Activated naive CD4-positive, alpha-beta T cell treated with anti-CD3 and anti-CD28 coated beads, Interleukin-2, amount 50 U/mL, for 24 hours (primary cell): ENCODE measurements around the gene PHLDB1.

Source experiments
- H3K27ac Mint-ChIP-seq: one replicate; pipeline ENCODE4 v1.8.0; 2021; ENCODE audit warnings: mild to moderate bottlenecking, mixed read lengths
- H3K27me3 Mint-ChIP-seq: one replicate; pipeline ENCODE4 v1.8.0; 2021; ENCODE audit warnings: mixed read lengths
- H3K36me3 Mint-ChIP-seq: one replicate; pipeline ENCODE4 v1.8.0; 2021; ENCODE audit warnings: mixed read lengths
- H3K4me1 Mint-ChIP-seq: one replicate; pipeline ENCODE4 v1.8.0; 2021; ENCODE audit warnings: mixed read lengths
- H3K4me3 Mint-ChIP-seq: one replicate; pipeline ENCODE4 v1.8.0; 2021; ENCODE audit warnings: mild to moderate bottlenecking, mixed read lengths
- H3K9me3 Mint-ChIP-seq: one replicate; pipeline ENCODE4 v1.8.0; 2021; ENCODE audit warnings: mixed read lengths

Gene PHLDB1

DNA sequence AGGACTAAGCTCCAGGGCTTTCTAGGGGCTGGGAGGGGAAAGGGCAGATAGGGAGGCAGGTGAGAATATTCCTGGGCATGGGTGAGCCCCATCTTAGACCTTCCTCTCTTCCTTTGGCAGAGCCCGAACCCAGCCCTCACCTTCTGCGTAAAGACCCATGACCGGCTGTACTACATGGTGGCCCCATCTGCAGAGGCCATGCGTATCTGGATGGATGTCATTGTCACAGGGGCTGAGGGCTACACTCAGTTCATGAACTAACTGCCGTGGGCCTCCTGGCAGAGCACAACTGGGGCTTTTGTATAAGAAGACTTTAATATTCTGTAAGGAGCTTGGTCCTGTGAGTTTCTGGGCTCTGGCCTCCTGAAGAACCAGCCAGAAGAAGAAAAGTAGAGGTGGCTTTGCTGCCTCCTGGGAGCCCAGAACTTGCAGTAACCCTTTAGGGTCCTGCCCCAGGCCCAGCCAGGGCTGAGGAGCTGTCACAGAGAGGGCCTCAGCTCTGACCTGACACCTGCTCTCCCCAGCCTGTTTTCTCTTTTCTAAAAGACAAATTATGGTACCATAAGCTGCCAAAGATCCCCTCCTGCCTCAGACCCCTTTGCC is 49.2 kb downstream of the PHLDB1 start:
- H3K9me3 Mint-ChIP-seq = no peaks in the 10 kb centered on the region
- H3K27me3 Mint-ChIP-seq = no peaks in the 10 kb centered on the region
- no peaks in the 10 kb centered on the region for H3K36me3 Mint-ChIP-seq
- peaks cover 13% of the 10 kb centered on the region for H3K4me1 Mint-ChIP-seq
- H3K4me3 Mint-ChIP-seq = no peak overlapping the region
- H3K27ac Mint-ChIP-seq = no peak overlapping the region

DNA sequence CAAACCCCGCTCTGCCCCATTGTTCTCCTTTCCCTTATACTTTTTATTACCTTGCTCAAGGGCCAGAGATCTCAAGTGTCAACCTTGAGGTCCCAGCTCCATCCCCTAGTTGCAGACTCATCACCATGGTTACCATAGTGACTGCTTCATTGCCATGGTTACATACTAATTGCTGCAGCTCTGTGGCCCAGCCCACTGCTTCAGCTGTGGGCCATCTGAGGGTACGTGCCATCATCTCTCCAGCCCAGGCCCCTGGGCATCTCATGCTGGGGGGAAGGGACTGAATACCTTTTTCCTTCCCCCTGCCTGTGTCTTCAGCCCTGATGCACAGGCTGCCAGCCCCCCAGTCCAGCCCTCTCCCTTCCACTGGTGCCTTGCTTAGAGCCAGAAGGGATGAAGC is 49.8 kb downstream of the PHLDB1 start:
- Mint-ChIP-seq H3K9me3 (no peaks in the 10 kb centered on the region), H3K27me3 (no peaks in the 10 kb centered on the region), H3K4me1 (peaks cover 8% of the 10 kb centered on the region), H3K27ac (no peak overlapping the region), H3K4me3 (no peak overlapping the region), H3K36me3 (no peaks in the 10 kb centered on the region)

DNA sequence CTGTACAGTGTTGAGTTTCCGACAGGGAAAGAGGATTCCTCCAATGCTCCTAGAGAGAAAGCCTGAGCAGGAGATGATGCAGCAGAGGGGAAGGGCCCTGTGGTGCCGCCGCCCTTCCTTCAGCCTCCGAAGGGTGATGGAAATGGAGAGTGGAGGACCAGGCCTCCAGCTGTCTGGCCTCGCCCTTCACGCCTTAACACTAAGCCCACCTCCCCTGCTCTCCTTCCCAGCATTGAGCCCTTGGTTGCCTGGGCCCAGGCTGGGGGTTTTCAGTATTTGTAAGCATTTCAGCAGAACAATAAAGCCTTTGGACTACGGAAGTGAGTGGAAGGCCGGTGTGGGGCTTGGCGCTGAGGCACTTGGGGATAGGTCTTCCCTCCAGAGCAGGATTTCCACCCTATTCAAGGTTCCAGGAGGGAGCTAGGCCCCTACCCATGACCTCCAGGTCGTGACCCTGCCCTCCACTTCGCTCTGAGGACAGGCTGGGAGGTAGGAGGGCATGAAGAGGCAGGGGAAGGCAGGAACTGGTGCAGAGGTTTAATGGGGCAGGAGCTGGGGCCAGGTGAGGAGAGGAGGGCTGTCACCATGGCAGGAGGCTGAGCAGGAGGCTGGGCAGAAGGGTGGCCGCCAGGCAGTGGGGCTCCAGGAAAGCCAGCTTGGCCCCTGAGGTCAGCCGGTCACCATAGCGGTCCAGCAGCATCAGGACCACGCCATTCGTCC is 50.5 kb downstream of the PHLDB1 start:
- Mint-ChIP-seq H3K27me3 (no peaks in the 10 kb centered on the region), H3K27ac (no peak overlapping the region), H3K4me3 (no peak overlapping the region), H3K36me3 (no peaks in the 10 kb centered on the region), H3K4me1 (peaks cover 1% of the 10 kb centered on the region), H3K9me3 (no peaks in the 10 kb centered on the region)

DNA sequence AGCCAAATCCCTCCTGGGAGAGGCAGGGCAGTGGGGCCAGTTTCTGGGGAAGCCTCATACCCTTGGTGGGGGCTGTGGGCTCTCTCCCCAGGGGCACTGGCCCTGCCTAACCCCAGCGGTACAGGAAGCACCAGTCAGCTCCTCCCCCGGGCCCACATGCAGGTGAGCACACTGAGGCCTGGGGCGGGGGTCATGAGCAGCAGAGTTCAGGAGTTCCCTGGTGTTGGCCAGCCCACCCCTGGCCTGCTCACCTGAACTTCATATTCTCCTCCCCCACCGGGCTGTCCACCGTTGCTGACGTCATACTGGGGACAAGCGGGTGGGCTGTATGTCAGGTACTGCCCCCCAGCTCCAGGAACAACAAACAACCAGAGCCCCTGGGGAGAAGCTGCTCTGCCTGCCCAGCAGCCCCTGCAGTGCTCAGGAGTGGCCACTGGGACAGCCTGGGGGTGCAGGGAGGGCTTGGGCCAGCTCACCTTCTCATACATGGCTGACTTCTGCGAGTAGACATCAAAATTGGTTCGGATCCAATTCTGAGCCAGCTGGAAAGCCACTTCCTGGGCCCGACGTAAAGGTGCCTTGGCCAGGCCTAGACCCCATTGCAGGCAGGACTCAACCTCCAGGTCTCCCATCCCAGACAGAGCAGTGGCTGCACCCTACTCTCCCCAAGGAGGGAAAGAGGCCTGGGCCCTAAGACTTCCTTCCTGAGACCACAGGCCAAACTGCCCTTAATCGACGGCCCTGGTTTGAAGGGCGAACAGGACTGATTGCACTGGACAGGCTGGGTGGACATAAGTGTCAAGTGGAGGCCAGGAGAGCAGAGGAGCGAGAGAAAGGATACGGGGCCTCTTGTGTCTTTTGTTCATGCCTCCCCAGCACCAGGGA is 51.3 kb downstream of the PHLDB1 start:
- Mint-ChIP-seq H3K27me3 (no peaks in the 10 kb centered on the region), H3K4me3 (no peak overlapping the region), H3K36me3 (no peaks in the 10 kb centered on the region), H3K4me1 (no peaks in the 10 kb centered on the region), H3K27ac (no peak overlapping the region), H3K9me3 (no peaks in the 10 kb centered on the region)

DNA sequence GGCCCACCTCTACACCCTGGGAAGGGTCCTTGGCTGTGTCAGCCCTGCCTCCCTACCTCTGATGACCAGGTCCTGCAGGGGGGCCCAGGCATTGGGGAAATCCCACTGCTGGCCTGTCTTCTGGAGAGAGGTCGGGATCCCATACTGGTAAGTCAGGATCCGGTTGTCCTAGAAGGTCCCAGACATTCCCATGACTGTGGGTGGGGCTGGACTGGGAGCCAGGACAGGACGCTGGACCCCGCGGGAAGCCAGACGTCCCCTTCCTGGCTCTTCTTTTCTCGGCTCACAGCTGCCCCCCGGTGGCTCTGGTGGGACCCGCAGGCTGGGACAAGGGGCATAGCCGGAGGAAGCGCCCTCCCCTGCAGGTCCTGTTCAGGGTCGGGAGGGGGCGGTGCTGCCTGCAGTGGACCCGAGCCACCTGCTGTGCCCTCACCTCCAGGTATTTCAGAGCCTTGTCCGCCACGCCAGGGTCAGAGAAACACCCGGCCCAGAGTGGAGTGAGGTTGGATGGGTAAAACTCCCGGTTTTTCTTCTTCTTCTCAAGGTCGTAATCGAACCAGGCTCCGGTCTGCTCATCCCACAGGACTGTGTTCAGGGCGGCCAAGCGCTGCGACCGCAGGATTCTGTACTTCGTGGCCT is 52.0 kb downstream of the PHLDB1 start:
- Mint-ChIP-seq H3K9me3 (no peaks in the 10 kb centered on the region), H3K27ac (no peak overlapping the region), H3K4me3 (no peak overlapping the region), H3K27me3 (no peaks in the 10 kb centered on the region), H3K4me1 (no peaks in the 10 kb centered on the region), H3K36me3 (no peaks in the 10 kb centered on the region)

DNA sequence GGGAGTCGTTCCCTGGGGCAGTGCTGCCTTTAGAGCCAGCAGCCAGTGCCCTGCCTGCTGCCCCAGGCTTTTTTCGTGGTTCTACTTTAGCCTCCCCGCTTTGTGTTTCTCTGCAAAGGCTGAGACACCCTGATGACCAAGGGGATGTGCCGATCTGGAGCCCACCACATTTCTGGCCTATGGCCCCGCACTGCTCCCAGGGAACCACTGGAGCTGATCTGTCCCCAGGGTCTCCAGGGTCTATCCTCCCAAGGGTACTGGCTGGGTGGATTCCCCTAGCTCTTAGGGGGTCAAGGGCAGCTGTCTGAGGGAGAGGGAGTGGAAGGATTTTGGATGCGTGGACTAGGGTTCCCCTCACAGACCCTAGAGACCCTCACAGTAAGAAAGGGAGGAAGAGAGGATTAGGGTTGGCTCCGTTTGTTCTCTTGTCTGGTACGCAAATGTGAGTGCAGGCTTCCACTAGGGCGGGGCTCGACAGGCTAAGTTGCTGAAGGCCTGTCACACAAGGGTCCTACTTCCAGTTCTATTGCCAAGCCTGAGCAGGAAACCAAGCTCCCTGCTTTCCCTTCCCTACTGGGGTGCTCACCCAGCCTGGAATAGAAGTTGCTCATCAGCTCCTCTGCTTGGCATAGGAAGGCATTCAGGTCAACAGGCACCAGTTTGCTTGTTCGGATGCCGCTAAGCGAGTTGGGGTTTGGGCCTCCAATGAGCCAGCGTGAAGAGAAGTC is 52.7 kb downstream of the PHLDB1 start:
- no peak overlapping the region for H3K4me3 Mint-ChIP-seq
- H3K36me3 Mint-ChIP-seq = no peaks in the 10 kb centered on the region
- H3K27ac Mint-ChIP-seq = no peak overlapping the region
- H3K9me3 Mint-ChIP-seq = no peaks in the 10 kb centered on the region
- no peaks in the 10 kb centered on the region for H3K4me1 Mint-ChIP-seq
- no peaks in the 10 kb centered on the region for H3K27me3 Mint-ChIP-seq

DNA sequence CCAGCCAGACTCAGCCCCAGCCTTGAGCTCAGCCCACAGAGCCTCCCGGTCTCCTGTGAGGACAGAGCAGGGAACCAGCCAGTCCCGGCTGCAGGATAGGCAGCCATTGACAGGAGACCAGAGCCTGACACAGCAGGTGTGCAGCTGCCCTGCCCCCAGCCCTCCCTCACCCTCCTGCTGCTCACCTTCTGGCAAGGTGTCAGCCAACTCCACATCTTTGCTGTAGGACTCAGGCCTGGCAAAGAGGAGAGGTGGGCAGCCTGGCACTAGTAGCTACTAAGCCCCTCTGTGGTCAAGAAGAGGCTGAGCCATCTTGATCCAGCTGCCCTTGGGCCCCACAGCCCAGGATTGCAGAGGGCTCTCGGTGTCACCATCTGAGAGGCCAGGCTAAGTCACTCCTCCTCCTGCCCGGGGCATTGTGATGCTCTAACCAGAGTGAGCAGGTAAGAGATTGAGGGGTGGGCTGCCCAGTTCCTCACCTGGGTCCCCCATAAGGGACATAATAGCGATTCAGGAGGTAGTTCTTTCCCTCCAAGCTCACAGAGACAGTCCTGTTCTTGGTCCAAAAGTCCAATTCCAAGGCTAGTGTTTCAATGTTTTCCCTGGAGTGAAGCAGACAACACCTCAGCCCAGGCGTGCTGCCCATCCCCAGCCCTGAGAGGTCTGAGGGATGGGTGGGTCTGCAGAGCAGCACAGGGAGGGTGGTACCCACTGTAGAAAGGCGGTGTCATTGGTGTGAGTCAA is 53.4 kb downstream of the PHLDB1 start:
- no peak overlapping the region for H3K27ac Mint-ChIP-seq
- no peaks in the 10 kb centered on the region for H3K27me3 Mint-ChIP-seq
- H3K36me3 Mint-ChIP-seq = no peaks in the 10 kb centered on the region
- no peak overlapping the region for H3K4me3 Mint-ChIP-seq
- no peaks in the 10 kb centered on the region for H3K9me3 Mint-ChIP-seq
- H3K4me1 Mint-ChIP-seq = no peaks in the 10 kb centered on the region

DNA sequence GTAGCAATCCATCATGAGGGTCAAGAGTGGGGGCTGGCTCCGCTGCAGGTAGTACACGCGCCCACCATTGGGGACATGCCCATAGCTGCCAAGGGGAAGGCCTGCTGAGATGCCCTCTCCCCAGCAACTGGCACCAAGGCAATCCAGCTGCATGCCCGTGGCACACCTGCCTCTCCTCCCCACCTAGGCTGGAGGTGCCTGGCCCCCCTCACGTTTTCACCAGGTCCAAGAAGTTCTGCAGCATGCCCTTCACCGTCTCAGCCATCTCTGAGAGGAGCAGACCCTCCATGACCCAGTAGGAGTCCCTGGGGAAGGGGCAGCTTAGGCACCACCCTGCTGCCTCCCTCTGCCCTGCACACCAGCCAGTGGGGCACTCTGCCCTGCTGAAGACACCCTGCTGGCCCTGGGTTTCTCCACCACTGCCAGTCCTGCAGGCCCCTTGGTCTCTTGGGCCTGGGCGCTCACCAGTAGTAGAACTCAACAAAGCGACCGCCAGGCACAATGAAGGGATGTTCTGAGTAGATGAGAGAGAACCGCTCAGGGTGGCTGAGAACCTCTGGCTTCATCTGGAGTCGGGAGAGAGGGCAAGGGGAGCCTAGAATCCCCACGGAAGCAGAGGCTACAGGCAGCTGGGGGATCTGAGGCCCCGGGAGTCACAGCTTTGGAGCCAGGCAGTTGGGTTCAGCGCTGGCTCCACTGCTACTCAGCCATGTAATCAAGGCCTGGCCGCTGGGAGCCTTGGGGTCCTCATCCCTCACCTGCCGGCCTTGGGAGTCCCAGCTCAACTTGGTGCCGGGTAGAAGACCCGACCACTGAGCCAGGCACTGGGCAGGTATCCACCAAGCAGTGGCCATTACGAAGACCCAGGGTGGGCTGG is 54.2 kb downstream of the PHLDB1 start:
- H3K4me1 Mint-ChIP-seq = peaks cover 8% of the 10 kb centered on the region
- H3K9me3 Mint-ChIP-seq = no peaks in the 10 kb centered on the region
- no peak overlapping the region for H3K27ac Mint-ChIP-seq
- H3K27me3 Mint-ChIP-seq = no peaks in the 10 kb centered on the region
- no peaks in the 10 kb centered on the region for H3K36me3 Mint-ChIP-seq
- H3K4me3 Mint-ChIP-seq = no peak overlapping the region

DNA sequence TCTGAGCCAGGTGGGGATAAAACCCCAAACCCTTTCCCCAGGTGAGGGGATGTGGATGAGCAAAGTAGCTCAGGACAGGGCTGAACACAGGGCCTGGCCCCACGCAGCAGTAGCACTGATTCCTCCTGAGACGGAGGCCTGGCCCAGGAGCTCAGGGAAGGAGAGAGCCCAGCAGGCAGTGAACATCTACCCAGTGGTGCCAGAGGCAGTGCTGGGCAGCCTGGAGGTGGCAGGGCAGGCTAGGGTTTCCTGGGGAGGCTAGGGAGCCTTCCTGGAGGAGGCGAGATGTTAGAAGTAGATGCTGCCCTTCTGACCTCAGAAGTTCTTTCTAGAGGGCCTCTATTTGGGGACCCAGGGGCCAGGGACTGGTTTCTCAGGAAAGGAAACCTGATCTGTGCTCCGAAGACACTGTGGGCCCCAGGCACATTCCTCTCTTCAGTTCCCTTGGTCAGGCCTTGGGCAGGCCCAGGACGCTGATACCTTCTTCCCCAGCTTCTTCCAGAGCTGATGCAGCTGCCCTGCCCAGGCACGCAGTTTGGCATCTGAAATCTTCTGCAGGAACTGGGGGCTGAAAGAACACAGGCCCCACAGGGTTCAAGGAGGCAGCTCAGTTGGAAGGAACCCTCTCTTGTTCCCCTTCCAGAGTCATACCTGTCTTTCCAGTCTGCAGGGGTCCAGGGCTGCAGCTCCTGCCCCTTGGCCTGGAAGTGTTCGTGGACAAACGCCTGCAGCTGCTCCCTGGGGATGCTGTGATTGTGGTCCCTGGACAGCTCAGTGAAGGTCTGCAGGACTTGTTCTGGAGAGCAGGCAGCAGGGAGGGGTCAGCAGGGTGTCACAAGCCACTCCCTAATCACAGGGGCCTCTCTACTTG is 55.2 kb downstream of the PHLDB1 start:
- no peaks in the 10 kb centered on the region for H3K36me3 Mint-ChIP-seq
- no peak overlapping the region for H3K27ac Mint-ChIP-seq
- H3K27me3 Mint-ChIP-seq = no peaks in the 10 kb centered on the region
- peaks cover 8% of the 10 kb centered on the region for H3K4me1 Mint-ChIP-seq
- no peak overlapping the region for H3K4me3 Mint-ChIP-seq
- H3K9me3 Mint-ChIP-seq = no peaks in the 10 kb centered on the region

DNA sequence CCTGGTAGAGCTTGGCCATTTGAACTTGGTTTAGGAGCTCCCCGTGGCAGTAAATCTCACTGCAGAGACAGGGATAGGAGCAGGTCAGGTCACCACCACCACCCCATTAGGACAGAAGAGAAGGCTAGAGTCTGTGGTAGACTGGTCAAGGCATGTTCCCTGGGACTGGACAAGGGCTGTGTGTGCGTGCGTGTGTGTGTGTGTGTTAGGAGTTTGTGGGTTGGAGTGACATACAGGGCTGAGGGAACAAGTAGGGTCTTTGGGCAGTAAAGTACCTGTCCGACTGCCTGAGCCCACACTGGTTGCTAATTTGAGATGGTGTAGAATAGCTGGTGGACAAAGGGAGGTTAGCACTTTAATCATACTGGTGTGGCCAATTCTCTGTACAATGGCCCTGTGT is 56.0 kb downstream of the PHLDB1 start:
- Mint-ChIP-seq H3K36me3 (no peaks in the 10 kb centered on the region), H3K9me3 (no peaks in the 10 kb centered on the region), H3K27ac (no peak overlapping the region), H3K4me1 (peaks cover 8% of the 10 kb centered on the region), H3K27me3 (no peaks in the 10 kb centered on the region), H3K4me3 (no peak overlapping the region)

DNA sequence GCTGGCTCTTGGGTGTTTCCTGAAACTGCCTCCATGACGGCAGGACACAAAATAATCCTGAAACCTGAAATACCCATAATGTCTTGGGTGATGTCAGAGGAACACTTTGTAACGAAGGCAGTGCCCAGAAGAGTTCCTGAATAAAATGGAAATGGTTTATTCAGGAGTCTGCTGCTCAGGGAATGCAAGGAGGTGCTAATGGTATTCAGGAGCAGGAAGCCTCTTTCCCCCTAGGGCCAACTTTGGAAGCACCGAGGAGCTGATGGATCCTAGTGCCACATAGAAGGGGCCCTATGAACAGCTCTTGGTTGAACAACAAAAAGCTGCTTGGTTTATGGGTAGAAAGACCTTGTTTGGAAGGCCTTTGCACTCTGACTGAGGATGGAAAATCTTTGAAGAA is 56.5 kb downstream of the PHLDB1 start:
- no peaks in the 10 kb centered on the region for H3K27me3 Mint-ChIP-seq
- H3K36me3 Mint-ChIP-seq = no peaks in the 10 kb centered on the region
- H3K4me3 Mint-ChIP-seq = no peak overlapping the region
- no peak overlapping the region for H3K27ac Mint-ChIP-seq
- no peaks in the 10 kb centered on the region for H3K9me3 Mint-ChIP-seq
- peaks cover 8% of the 10 kb centered on the region for H3K4me1 Mint-ChIP-seq

DNA sequence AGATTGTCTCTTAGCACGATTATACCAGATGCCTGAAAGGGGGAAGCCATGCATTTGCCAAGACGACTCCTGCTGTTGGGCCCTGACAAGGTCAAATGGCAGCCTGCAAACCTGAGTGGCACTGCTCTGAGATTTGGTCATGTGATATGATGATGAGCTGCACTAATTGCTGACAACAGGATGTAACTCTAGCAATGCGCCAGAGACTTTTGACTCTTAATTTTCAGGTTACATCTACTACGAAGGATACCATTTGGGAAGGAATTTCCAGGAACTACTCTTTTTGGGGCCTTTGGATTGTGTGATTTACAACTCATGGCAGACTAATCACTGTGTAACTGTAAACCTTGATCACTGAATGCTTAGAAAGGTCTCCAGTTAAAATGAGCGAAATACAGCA is 59.0 kb downstream of the PHLDB1 start:
- no peaks in the 10 kb centered on the region for H3K9me3 Mint-ChIP-seq
- H3K36me3 Mint-ChIP-seq = no peaks in the 10 kb centered on the region
- no peak overlapping the region for H3K27ac Mint-ChIP-seq
- H3K27me3 Mint-ChIP-seq = no peaks in the 10 kb centered on the region
- H3K4me1 Mint-ChIP-seq = peaks cover 8% of the 10 kb centered on the region
- no peak overlapping the region for H3K4me3 Mint-ChIP-seq

DNA sequence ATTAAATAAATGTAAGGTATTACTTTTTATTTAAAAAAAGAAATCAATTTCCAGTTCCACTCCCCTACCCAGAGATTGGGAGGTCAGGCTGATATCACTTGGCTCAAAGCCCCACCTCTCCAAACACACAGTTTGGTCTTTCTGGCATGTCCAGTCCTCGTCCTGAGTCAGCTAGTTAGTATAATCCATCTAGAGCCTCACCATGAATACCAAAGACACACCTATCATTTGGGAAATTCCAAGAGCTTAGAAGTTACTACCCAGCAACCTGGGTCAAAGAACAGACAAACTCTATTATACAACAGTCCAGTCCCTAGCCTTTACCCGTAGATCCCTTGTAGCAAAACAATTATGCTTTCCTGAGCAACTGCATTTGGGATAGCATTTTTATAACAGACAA is 62.6 kb downstream of the PHLDB1 start:
- Mint-ChIP-seq H3K27me3 (no peaks in the 10 kb centered on the region), H3K4me3 (no peak overlapping the region)

More for the DNA sequence above, 62.6 kb downstream of the PHLDB1 start:
- Mint-ChIP-seq H3K4me1 (peaks cover 8% of the 10 kb centered on the region), H3K9me3 (no peaks in the 10 kb centered on the region), H3K27ac (no peak overlapping the region), H3K36me3 (no peaks in the 10 kb centered on the region)
